ENCODE measurements around the gene SEMG1.

Gene SEMG1

DNA sequence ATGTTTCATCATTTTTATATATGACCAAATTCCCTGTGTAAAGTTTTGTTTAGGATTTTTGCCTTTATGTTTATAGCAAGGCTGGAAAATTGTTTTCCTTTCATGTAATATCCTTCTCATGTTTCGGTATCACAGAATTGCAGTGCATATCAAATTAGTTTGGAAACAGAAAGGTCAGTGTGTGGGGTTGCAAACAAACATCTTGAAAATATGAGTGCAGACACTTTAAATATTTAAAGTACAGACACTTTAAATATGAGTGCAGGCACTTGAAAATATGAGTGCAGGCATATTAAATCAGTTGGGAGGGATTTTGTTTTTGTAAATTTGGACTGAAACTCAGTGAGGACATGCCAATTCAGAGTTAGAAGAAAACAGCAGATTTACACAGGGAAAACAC lies 41.0 kb downstream of the SEMG1 start:
- Histone ChIP-seq H3K36me3 (ENCODE audit: insufficient read depth, low read length) (no peaks in the 10 kb centered on the region), H3K4me1 (ENCODE audit: insufficient read depth, low read length, poor library complexity, severe bottlenecking) (no peaks in the 10 kb centered on the region), H3K9me3 (ENCODE audit: insufficient read depth, low read depth, low read length) (no peaks in the 10 kb centered on the region), H2AFZ (ENCODE audit: low read length) (no peak overlapping the region), H3F3A (ENCODE audit: low read depth) (no peaks in the 10 kb centered on the region), H3K9ac (ENCODE audit: low read depth, low read length, poor library complexity, severe bottlenecking) (no peak overlapping the region), H3K9me2 (replicated peaks; ENCODE audit: low read depth, low read length) (no peaks in the 10 kb centered on the region), H3K27me3 (ENCODE audit: insufficient read depth, low read length, poor library complexity, severe bottlenecking) (peaks cover 7% of the 10 kb centered on the region), H3K4me3 (ENCODE audit: low read length, poor library complexity, severe bottlenecking) (no peak overlapping the region), H4K20me1 (ENCODE audit: insufficient read depth, low read length, poor library complexity, severe bottlenecking) (no peaks in the 10 kb centered on the region), H3K4me2 (ENCODE audit: low read depth, low read length, poor library complexity, severe bottlenecking) (no peak overlapping the region), H3K79me2 (ENCODE audit: insufficient read depth, low read length) (no peaks in the 10 kb centered on the region)
- TF ChIP-seq, protein P1, sequence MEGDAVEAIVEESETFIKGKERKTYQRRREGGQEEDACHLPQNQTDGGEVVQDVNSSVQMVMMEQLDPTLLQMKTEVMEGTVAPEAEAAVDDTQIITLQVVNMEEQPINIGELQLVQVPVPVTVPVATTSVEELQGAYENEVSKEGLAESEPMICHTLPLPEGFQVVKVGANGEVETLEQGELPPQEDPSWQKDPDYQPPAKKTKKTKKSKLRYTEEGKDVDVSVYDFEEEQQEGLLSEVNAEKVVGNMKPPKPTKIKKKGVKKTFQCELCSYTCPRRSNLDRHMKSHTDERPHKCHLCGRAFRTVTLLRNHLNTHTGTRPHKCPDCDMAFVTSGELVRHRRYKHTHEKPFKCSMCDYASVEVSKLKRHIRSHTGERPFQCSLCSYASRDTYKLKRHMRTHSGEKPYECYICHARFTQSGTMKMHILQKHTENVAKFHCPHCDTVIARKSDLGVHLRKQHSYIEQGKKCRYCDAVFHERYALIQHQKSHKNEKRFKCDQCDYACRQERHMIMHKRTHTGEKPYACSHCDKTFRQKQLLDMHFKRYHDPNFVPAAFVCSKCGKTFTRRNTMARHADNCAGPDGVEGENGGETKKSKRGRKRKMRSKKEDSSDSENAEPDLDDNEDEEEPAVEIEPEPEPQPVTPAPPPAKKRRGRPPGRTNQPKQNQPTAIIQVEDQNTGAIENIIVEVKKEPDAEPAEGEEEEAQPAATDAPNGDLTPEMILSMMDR (conservative IDR thresholded peaks at IDR 0.05; ENCODE audit: low read length), result no peak
- TF ChIP-seq EZH2phosphoT487 (IDR thresholded peaks at IDR 0.05; ENCODE audit: borderline replicate concordance), result no peak

DNA sequence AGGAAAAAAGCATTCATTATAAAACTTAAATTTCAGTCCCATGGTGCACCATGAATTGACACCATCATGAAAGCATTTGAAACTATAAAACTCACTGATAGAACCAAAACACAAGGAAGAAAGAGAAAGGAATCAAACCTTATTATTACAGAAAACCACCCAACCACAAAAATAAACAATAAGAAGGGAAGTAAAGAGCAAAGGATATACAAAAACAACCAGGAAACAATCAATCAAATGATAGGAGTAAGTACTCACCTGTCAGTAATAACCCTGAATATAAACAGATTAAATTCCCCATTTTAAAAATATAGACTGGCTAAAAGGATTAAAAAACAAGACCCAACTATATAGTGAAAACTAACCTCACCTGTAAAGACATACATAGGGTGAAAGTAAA lies 41.8 kb downstream of the SEMG1 start:
- no peaks in the 10 kb centered on the region for H3K9me2 ChIP-seq (replicated peaks; ENCODE audit: low read depth, low read length)
- H3K9me3 ChIP-seq (ENCODE audit: insufficient read depth, low read depth, low read length), result no peaks in the 10 kb centered on the region
- no peak overlapping the region for H3K4me3 ChIP-seq (ENCODE audit: low read length, poor library complexity, severe bottlenecking)
- no peaks in the 10 kb centered on the region for H3F3A ChIP-seq (ENCODE audit: low read depth)
- peaks cover 7% of the 10 kb centered on the region for H3K27me3 ChIP-seq (ENCODE audit: insufficient read depth, low read length, poor library complexity, severe bottlenecking)
- H3K79me2 ChIP-seq (ENCODE audit: insufficient read depth, low read length), result no peaks in the 10 kb centered on the region
- no peaks in the 10 kb centered on the region for H4K20me1 ChIP-seq (ENCODE audit: insufficient read depth, low read length, poor library complexity, severe bottlenecking)
- no peak overlapping the region for H2AFZ ChIP-seq (ENCODE audit: low read length)
- no peak overlapping the region for H3K4me2 ChIP-seq (ENCODE audit: low read depth, low read length, poor library complexity, severe bottlenecking)
- no peak for TF ChIP-seq EZH2phosphoT487 (IDR thresholded peaks at IDR 0.05; ENCODE audit: borderline replicate concordance)
- TF ChIP-seq, protein P1 (conservative IDR thresholded peaks at IDR 0.05; ENCODE audit: low read length), result no peak
- H3K9ac ChIP-seq (ENCODE audit: low read depth, low read length, poor library complexity, severe bottlenecking), result no peak overlapping the region
- H3K36me3 ChIP-seq (ENCODE audit: insufficient read depth, low read length), result no peaks in the 10 kb centered on the region
- no peaks in the 10 kb centered on the region for H3K4me1 ChIP-seq (ENCODE audit: insufficient read depth, low read length, poor library complexity, severe bottlenecking)

DNA sequence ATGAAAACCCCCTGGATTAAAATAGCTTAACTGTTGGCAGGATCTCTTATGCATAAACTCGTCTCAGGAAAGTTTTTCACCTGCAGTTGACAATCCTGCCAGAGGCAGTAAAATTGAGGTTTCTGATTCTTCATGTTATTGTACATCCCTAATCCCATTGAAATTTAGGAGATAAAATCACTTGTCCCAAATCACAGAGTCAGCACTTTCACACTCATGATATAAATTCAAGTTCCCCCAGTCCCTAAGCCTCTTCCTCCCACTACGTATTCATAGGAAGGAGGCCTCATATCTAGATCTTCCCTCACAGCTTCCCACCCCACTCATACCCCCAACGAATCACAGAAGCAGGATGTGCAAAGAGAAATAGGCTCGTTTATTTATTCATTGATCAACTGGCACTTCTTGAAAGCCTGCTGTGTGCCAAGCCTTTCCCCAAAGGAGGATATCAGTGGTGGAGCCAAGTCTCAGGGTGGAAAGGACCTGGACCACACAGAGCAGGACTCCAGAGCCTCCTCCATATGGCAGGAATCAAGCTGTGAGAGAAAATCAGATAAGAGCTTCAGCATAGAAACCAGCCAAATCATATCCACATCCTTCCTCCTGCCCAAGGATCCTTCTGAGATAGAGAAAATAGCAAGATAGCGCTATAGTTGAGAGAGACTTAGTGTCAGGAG lies 45.2 kb downstream of the SEMG1 start:
- Histone ChIP-seq H3K79me2 (ENCODE audit: insufficient read depth, low read length) (no peaks in the 10 kb centered on the region), H3K27me3 (ENCODE audit: insufficient read depth, low read length, poor library complexity, severe bottlenecking) (no peaks in the 10 kb centered on the region), H3K4me3 (ENCODE audit: low read length, poor library complexity, severe bottlenecking) (no peak overlapping the region), H3F3A (ENCODE audit: low read depth) (no peaks in the 10 kb centered on the region), H3K4me1 (ENCODE audit: insufficient read depth, low read length, poor library complexity, severe bottlenecking) (no peaks in the 10 kb centered on the region), H4K20me1 (ENCODE audit: insufficient read depth, low read length, poor library complexity, severe bottlenecking) (no peaks in the 10 kb centered on the region), H3K9me3 (ENCODE audit: insufficient read depth, low read depth, low read length) (no peaks in the 10 kb centered on the region), H2AFZ (ENCODE audit: low read length) (no peak overlapping the region), H3K9ac (ENCODE audit: low read depth, low read length, poor library complexity, severe bottlenecking) (no peak overlapping the region), H3K4me2 (ENCODE audit: low read depth, low read length, poor library complexity, severe bottlenecking) (no peak overlapping the region), H3K36me3 (ENCODE audit: insufficient read depth, low read length) (no peaks in the 10 kb centered on the region), H3K9me2 (replicated peaks; ENCODE audit: low read depth, low read length) (no peaks in the 10 kb centered on the region)
- TF ChIP-seq, protein P1 (conservative IDR thresholded peaks at IDR 0.05; ENCODE audit: low read length), result no peak
- TF ChIP-seq EZH2phosphoT487 (IDR thresholded peaks at IDR 0.05; ENCODE audit: borderline replicate concordance), result no peak
